ENCODE data around the gene FRMPD2. TPM values are rescaled to one million over a fixed set of nuclear protein-coding genes. Genes with fewer than 3 reads are reported as not detected.

FRMPD2 gene
- total and polyA plus RNA-seq, 2 experiments from 2014 or later, result not detected

DNA sequence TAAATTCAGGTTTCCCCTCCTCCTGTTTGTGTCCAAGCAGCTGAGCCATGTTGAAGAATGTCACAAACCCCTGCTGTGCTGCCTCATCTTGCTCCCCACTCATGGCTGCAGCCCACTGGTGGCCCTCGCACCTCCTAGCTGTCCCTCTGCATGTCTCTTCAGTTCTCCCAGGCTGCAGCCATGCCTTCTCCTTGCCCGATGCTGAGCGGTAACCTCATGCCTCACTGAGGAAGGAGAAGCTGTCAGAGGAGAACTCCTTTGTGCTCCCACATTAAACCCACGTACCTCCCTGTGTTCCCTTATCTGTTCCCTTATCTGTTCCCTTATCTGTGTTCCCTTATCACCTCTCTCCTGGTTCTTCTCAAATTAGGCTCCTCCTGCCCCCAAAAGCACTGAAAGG, 10.3 kb upstream of the FRMPD2 start (continued):
- TF ChIP-seq, protein P1, sequence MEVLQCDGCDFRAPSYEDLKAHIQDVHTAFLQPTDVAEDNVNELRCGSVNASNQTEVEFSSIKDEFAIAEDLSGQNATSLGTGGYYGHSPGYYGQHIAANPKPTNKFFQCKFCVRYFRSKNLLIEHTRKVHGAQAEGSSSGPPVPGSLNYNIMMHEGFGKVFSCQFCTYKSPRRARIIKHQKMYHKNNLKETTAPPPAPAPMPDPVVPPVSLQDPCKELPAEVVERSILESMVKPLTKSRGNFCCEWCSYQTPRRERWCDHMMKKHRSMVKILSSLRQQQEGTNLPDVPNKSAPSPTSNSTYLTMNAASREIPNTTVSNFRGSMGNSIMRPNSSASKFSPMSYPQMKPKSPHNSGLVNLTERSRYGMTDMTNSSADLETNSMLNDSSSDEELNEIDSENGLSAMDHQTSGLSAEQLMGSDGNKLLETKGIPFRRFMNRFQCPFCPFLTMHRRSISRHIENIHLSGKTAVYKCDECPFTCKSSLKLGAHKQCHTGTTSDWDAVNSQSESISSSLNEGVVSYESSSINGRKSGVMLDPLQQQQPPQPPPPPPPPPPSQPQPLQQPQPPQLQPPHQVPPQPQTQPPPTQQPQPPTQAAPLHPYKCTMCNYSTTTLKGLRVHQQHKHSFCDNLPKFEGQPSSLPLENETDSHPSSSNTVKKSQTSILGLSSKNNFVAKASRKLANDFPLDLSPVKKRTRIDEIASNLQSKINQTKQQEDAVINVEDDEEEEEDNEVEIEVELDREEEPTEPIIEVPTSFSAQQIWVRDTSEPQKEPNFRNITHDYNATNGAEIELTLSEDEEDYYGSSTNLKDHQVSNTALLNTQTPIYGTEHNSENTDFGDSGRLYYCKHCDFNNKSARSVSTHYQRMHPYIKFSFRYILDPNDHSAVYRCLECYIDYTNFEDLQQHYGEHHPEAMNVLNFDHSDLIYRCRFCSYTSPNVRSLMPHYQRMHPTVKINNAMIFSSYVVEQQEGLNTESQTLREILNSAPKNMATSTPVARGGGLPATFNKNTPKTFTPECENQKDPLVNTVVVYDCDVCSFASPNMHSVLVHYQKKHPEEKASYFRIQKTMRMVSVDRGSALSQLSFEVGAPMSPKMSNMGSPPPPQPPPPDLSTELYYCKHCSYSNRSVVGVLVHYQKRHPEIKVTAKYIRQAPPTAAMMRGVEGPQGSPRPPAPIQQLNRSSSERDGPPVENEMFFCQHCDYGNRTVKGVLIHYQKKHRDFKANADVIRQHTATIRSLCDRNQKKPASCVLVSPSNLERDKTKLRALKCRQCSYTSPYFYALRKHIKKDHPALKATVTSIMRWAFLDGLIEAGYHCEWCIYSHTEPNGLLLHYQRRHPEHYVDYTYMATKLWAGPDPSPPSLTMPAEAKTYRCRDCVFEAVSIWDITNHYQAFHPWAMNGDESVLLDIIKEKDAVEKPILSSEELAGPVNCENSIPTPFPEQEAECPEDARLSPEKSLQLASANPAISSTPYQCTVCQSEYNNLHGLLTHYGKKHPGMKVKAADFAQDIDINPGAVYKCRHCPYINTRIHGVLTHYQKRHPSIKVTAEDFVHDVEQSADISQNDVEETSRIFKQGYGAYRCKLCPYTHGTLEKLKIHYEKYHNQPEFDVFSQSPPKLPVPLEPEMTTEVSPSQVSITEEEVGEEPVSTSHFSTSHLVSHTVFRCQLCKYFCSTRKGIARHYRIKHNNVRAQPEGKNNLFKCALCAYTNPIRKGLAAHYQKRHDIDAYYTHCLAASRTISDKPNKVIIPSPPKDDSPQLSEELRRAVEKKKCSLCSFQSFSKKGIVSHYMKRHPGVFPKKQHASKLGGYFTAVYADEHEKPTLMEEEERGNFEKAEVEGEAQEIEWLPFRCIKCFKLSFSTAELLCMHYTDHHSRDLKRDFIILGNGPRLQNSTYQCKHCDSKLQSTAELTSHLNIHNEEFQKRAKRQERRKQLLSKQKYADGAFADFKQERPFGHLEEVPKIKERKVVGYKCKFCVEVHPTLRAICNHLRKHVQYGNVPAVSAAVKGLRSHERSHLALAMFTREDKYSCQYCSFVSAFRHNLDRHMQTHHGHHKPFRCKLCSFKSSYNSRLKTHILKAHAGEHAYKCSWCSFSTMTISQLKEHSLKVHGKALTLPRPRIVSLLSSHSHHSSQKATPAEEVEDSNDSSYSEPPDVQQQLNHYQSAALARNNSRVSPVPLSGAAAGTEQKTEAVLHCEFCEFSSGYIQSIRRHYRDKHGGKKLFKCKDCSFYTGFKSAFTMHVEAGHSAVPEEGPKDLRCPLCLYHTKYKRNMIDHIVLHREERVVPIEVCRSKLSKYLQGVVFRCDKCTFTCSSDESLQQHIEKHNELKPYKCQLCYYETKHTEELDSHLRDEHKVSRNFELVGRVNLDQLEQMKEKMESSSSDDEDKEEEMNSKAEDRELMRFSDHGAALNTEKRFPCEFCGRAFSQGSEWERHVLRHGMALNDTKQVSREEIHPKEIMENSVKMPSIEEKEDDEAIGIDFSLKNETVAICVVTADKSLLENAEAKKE (CRISPR knock-in tag; IDR thresholded peaks at IDR 0.05), result no peak
- no peak for TF ChIP-seq ETS1 (IDR thresholded peaks at IDR 0.05)
- no peak for TF ChIP-seq EZH2phosphoT487 (IDR thresholded peaks at IDR 0.05; ENCODE audit: unreplicated experiment)
- no peak for TF ChIP-seq STAT1 (IDR thresholded peaks at IDR 0.05; ENCODE audit: unreplicated experiment)
- TF ChIP-seq JUNB (IDR thresholded peaks at IDR 0.05; ENCODE audit: unreplicated experiment), result no peak
- TF ChIP-seq ZNF331 (CRISPR knock-in tag; IDR thresholded peaks at IDR 0.05; ENCODE audit: low read depth), result no peak
- TF ChIP-seq EZH2 (IDR thresholded peaks at IDR 0.05; ENCODE audit: low read depth, unreplicated experiment), result no peak
- no peak for TF ChIP-seq POLR2AphosphoS5 (IDR thresholded peaks at IDR 0.05; ENCODE audit: low read depth)
- TF ChIP-seq ZNF114 (CRISPR knock-in tag; IDR thresholded peaks at IDR 0.05), result no peak
- no peak for TF ChIP-seq CREB1 (CRISPR knock-in tag; IDR thresholded peaks at IDR 0.05; ENCODE audit: low read depth)

Measured in GM23338 (cell line).